Panc1 (cell line): ENCODE measurements around the gene ALOX5.
"Not testable (repeated sequence)": the region's sequence is repeated elsewhere in the genome, so short reads cannot be mapped to it uniquely, and the experiment has no call there.

Experiments used
- POLR2AphosphoS5 ChIP-seq: IDR thresholded peaks from 2 replicates; pipeline ENCODE4 v1.6.1; 2012; ENCODE audit warnings: mild to moderate bottlenecking, low read depth, low read length, moderate library complexity
- TF ChIP-seq, protein P1 (sequence below): fragments of 450-650 bp; IDR thresholded peaks from 2 replicates; pipeline ENCODE4 v1.5.1; 2017; ENCODE audit warnings: mild to moderate bottlenecking
- TF ChIP-seq, protein P2 (sequence below), 2 experiments: IDR thresholded peaks; 2 replicates each; pipeline ENCODE4 v1.6.1; 2011 to 2012; ENCODE audit warnings: low read depth in 2 of 2, control low read depth in 1 of 2, low read length in 1 of 2, mild to moderate bottlenecking in 1 of 2, moderate library complexity in 1 of 2; ENCODE audit not compliant: insufficient read depth in 1 of 2

DNA sequence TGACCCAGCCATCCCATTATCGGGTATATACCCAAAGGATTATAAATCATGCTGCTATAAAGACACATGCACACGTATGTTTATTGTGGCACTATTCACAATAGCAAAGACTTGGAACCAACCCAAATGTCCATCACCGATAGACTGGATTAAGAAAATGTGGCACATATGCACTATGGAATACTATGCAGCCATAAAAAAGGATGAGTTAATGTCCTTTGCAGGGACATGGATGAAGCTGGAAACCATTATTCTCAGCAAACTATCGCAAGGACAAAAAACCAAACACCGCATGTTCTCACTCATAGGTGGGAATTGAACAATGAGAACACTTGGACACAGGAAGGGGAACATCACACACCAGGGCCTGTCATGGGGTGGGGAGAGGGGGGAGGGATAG lies 41.0 kb downstream of the ALOX5 start:
- TF ChIP-seq, protein P1, sequence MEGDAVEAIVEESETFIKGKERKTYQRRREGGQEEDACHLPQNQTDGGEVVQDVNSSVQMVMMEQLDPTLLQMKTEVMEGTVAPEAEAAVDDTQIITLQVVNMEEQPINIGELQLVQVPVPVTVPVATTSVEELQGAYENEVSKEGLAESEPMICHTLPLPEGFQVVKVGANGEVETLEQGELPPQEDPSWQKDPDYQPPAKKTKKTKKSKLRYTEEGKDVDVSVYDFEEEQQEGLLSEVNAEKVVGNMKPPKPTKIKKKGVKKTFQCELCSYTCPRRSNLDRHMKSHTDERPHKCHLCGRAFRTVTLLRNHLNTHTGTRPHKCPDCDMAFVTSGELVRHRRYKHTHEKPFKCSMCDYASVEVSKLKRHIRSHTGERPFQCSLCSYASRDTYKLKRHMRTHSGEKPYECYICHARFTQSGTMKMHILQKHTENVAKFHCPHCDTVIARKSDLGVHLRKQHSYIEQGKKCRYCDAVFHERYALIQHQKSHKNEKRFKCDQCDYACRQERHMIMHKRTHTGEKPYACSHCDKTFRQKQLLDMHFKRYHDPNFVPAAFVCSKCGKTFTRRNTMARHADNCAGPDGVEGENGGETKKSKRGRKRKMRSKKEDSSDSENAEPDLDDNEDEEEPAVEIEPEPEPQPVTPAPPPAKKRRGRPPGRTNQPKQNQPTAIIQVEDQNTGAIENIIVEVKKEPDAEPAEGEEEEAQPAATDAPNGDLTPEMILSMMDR = not testable (repeated sequence)
- not testable (repeated sequence) for TF ChIP-seq POLR2AphosphoS5
- TF ChIP-seq, protein P2, sequence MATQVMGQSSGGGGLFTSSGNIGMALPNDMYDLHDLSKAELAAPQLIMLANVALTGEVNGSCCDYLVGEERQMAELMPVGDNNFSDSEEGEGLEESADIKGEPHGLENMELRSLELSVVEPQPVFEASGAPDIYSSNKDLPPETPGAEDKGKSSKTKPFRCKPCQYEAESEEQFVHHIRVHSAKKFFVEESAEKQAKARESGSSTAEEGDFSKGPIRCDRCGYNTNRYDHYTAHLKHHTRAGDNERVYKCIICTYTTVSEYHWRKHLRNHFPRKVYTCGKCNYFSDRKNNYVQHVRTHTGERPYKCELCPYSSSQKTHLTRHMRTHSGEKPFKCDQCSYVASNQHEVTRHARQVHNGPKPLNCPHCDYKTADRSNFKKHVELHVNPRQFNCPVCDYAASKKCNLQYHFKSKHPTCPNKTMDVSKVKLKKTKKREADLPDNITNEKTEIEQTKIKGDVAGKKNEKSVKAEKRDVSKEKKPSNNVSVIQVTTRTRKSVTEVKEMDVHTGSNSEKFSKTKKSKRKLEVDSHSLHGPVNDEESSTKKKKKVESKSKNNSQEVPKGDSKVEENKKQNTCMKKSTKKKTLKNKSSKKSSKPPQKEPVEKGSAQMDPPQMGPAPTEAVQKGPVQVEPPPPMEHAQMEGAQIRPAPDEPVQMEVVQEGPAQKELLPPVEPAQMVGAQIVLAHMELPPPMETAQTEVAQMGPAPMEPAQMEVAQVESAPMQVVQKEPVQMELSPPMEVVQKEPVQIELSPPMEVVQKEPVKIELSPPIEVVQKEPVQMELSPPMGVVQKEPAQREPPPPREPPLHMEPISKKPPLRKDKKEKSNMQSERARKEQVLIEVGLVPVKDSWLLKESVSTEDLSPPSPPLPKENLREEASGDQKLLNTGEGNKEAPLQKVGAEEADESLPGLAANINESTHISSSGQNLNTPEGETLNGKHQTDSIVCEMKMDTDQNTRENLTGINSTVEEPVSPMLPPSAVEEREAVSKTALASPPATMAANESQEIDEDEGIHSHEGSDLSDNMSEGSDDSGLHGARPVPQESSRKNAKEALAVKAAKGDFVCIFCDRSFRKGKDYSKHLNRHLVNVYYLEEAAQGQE (IDR thresholded peaks at IDR 0.05; ENCODE audit: insufficient read depth in 1 of 2, low read depth in 2 of 2, low read length in 1 of 2) = not testable (repeated sequence)
